B cell (primary cell): ENCODE measurements around the gene BCAS4. TPM values are rescaled to one million over a fixed set of nuclear protein-coding genes. Genes with fewer than 3 reads are reported as not detected.

ENCODE experiments used
- ATAC-seq: fragments of 200-7000 bp; cut with Tn5 transposase; one replicate; pipeline ENCODE4 v1.10.0; 2021; ENCODE audit warnings: low read depth, mild to moderate bottlenecking, moderate number of reproducible peaks, moderate library complexity
- CTCF ChIA-PET: fragments of 350-600 bp; sonication (Branson Sonifier 250); formaldehyde crosslinking; loops from one replicate; lab custom pipeline; 2021; ENCODE audit warnings: antibody characterized with exemption, inconsistent platforms; lab: Charles Lee
- POLR2A ChIA-PET: fragments of 350-600 bp; sonication (Branson Sonifier 250); formaldehyde crosslinking; loops from one replicate; lab custom pipeline; 2021; ENCODE audit warnings: antibody characterized with exemption; lab: Charles Lee
- DNase-seq: peaks from one replicate; pipeline ENCODE4 v3.0.0; 2013
- H2AFZ ChIP-seq: 2 replicates; pipeline ENCODE4 v1.6.1; 2012; ENCODE audit warnings: mild to moderate bottlenecking, low read depth, low read length; ENCODE audit not compliant: insufficient read depth, poor library complexity, severe bottlenecking
- H3K27ac ChIP-seq, 2 donors: 1 replicate in 1 of 2; 2 replicates in 1 of 2; pipeline ENCODE4 v1.5.1; 2012 to 2013; ENCODE audit warnings: low read length in 2 of 2, mild to moderate bottlenecking in 2 of 2, moderate library complexity in 1 of 2
- H3K27me3 ChIP-seq, 4 experiments: fragments of 200-600 bp in 1 of 4; sonication (generic) in 1 of 4; replicated peaks in 1 of 4; 1 replicate in 2 of 4; 2 replicates in 2 of 4; pipeline versions ENCODE4 v1.6.1 to v1.7.0; 2013 to 2016; ENCODE audit warnings: low read length in 3 of 4, mild to moderate bottlenecking in 2 of 4, mixed read lengths in 1 of 4, moderate library complexity in 1 of 4; ENCODE audit not compliant: insufficient read depth in 4 of 4, control insufficient read depth in 3 of 4; ENCODE audit errors: control extremely low read depth in 1 of 4
- H3K36me3 ChIP-seq, 2 experiments: replicated peaks in 1 of 2; 1 replicate in 1 of 2; 2 replicates in 1 of 2; pipeline versions ENCODE4 v1.6.1 to v1.7.1; 2013; ENCODE audit warnings: low read length in 1 of 2; ENCODE audit not compliant: insufficient read depth in 2 of 2, control insufficient read depth in 1 of 2; ENCODE audit errors: control extremely low read depth in 1 of 2, extremely low read depth in 1 of 2
- H3K4me1 ChIP-seq, 2 donors: fragments of 200-600 bp in 1 of 2; sonication (generic) in 1 of 2; 1 replicate in 1 of 2; 2 replicates in 1 of 2; pipeline versions ENCODE4 v1.5.1 to v1.6.1; 2013 to 2017; ENCODE audit warnings: low read length in 2 of 2; ENCODE audit not compliant: control insufficient read depth in 2 of 2, insufficient read depth in 2 of 2
- H3K4me2 ChIP-seq: replicated peaks from 2 replicates; pipeline ENCODE3; 2012; ENCODE audit warnings: mild to moderate bottlenecking, low read depth, low read length; ENCODE audit not compliant: poor library complexity, severe bottlenecking
- H3K4me3 ChIP-seq, 5 experiments: fragments of 200-600 bp in 1 of 5; sonication (generic) in 1 of 5; 1 replicate in 3 of 5; 2 replicates in 2 of 5; pipeline versions ENCODE4 v1.5.1 to v1.7.0; 2011 to 2016; ENCODE audit warnings: low read length in 4 of 5, mild to moderate bottlenecking in 4 of 5, low read depth in 2 of 5, control low read depth in 1 of 5, moderate library complexity in 1 of 5; ENCODE audit not compliant: insufficient read depth in 1 of 5; ENCODE audit errors: control extremely low read depth in 1 of 5, extremely low read depth in 1 of 5
- H3K79me2 ChIP-seq: fragments of 200-600 bp; sonication (generic); one replicate; pipeline ENCODE4 v1.6.0; 2016; ENCODE audit warnings: low read length; ENCODE audit not compliant: control insufficient read depth, insufficient read depth
- H3K9ac ChIP-seq: fragments of 200-600 bp; sonication (generic); 2 replicates; pipeline ENCODE4 v1.6.1; 2017; ENCODE audit warnings: mild to moderate bottlenecking, low read length, moderate library complexity
- H3K9me3 ChIP-seq, 3 donors: one replicate each; pipeline versions ENCODE4 v1.6.1 to v1.7.1; 2013; ENCODE audit warnings: low read length in 2 of 3; ENCODE audit not compliant: control insufficient read depth in 2 of 3, insufficient read depth in 1 of 3; ENCODE audit errors: control extremely low read depth in 1 of 3
- H4K20me1 ChIP-seq: 2 replicates; pipeline ENCODE4 v1.6.0; 2012; ENCODE audit warnings: mild to moderate bottlenecking, low read length; ENCODE audit not compliant: insufficient read depth, control insufficient read depth, poor library complexity, severe bottlenecking
- H3K27ac Mint-ChIP-seq: one replicate; pipeline ENCODE4 v1.8.0; 2021; ENCODE audit warnings: mixed read lengths
- H3K27me3 Mint-ChIP-seq: one replicate; pipeline ENCODE4 v1.8.0; 2021; ENCODE audit warnings: mixed read lengths
- H3K4me1 Mint-ChIP-seq: one replicate; pipeline ENCODE4 v1.8.0; 2021; ENCODE audit warnings: mixed read lengths
- H3K4me3 Mint-ChIP-seq: one replicate; pipeline ENCODE4 v1.8.0; 2021; ENCODE audit warnings: mixed read lengths
- H3K9me3 Mint-ChIP-seq: one replicate; pipeline ENCODE4 v1.8.0; 2022; ENCODE audit warnings: mixed read lengths; ENCODE audit not compliant: insufficient read depth
- CTCF ChIP-seq: fragments of 200-600 bp; IDR thresholded peaks from one replicate; pipeline ENCODE4 v1.8.0; 2022; ENCODE audit warnings: antibody characterized with exemption, mild to moderate bottlenecking
- EZH2 ChIP-seq: IDR thresholded peaks from 2 replicates; pipeline ENCODE4 v1.6.1; 2012; ENCODE audit warnings: borderline replicate concordance, low read depth, mild to moderate bottlenecking, moderate library complexity, low read length; ENCODE audit not compliant: insufficient read depth, poor library complexity, severe bottlenecking
- WGBS: methylation state at CpG from one replicate; pipeline ENCODE4 v1.1.5; 2013; ENCODE audit warnings: missing lambda C conversion rate; ENCODE audit not compliant: insufficient coverage; 5-methylcytosine and 5-hydroxymethylcytosine counted together
- intact Hi-C: fragments of 100-400 bp; cut with micrococcal nuclease; formaldehyde crosslinking; loops from one replicate; pipeline ENCODE4 v1.10.0; 2022
- polyA plus RNA-seq: library from polyadenylated mRNA; depleted of rRNA; stranded (reverse); fragments of >200 nt; gene quantifications from 2 replicates; pipeline ENCODE4 v1.2.3, GENCODE V29; 2012
- total RNA-seq, 2 donors: library from RNA; stranded (reverse); fragments of 120-200 nt in 1 of 2; gene quantifications; 1 replicate in 1 of 2; 2 replicates in 1 of 2; pipeline versions ENCODE4 v1.2.3 to v1.2.4, GENCODE V29; 2013 to 2022

BCAS4 gene
- total and polyA plus RNA-seq, 2 donors (not counting 1 experiment from before 2014, with no cell fraction given): 44.8 to 88.2 TPM

GRCh38 chr20:50792708-50793574 lies 1.9 kb upstream of the BCAS4 start:
- Mint-ChIP-seq H3K4me3 (peak overlapping the region; percentile 41), H3K4me1 (peaks cover 29% of the 10 kb centered on the region), H3K27me3 (no peaks in the 10 kb centered on the region), H3K9me3 (no peaks in the 10 kb centered on the region), H3K27ac (peak overlapping the region; percentile 75)
- H3K9me3 ChIP-seq: no peaks in the 10 kb centered on the region
- no peak overlapping the region for H3K4me2 ChIP-seq
- POLR2A ChIA-PET: interaction anchor here (0.6 to 6.0 kb wide), 6 partner anchors 24 to 677 kb away, joined by 3 to 123 read pairs (median 4); partner anchors contain the start of gene ADNP
- no peaks in the 10 kb centered on the region for H3K27me3 ChIP-seq
- TF ChIP-seq EZH2: no peak
- TF ChIP-seq CTCF: no peak
- no peak overlapping the region for H2AFZ ChIP-seq
- no peaks in the 10 kb centered on the region for H4K20me1 ChIP-seq
- DNase-seq (no peak), ATAC-seq (no peak)
- H3K4me1 ChIP-seq: peaks cover 24 to 40% of the 10 kb centered on the region in 2 donors
- intact Hi-C loops: loop anchor here (5.0 kb wide), 1 partner anchor 609 kb away; no protein-coding TSS in a partner anchor
- peaks cover 0 to 5% of the 10 kb centered on the region in 2 experiments for H3K36me3 ChIP-seq
- CTCF ChIA-PET: interaction anchor here (0.6 to 11.8 kb wide), 23 partner anchors 8 to 1796 kb away, joined by 3 to 390 read pairs (median 4); partner anchors contain the start of genes ADNP, DPM1 and MOCS3
- peaks cover 31% of the 10 kb centered on the region for H3K79me2 ChIP-seq
- 94% methylated on average over 12 of the region's 14 CpGs for WGBS
- H3K27ac ChIP-seq: no peak overlapping the region
- no peak overlapping the region for H3K9ac ChIP-seq
- H3K4me3 ChIP-seq: no peak overlapping the region
